Measurements from ENCODE around the gene NFYC. TPM values are rescaled to one million over a fixed set of nuclear protein-coding genes. Genes with fewer than 3 reads are reported as not detected.

NFYC gene
- total RNA-seq, 1 experiment from 2014 or later: 61.6 TPM

- peaks cover 41% of the 10 kb centered on the region for H3K36me3 Mint-ChIP-seq (ENCODE audit: insufficient read depth, unreplicated experiment)
- Histone ChIP-seq H3K9me3 (no peaks in the 10 kb centered on the region), H3K4me3 (ENCODE audit: low read depth, low read length) (no peak overlapping the region), H3K27me3 (replicated peaks; ENCODE audit: control insufficient read depth, insufficient read depth, low read length) (no peaks in the 10 kb centered on the region), H3K4me1 (no peaks in the 10 kb centered on the region), H3K36me3 (ENCODE audit: control insufficient read depth, insufficient read depth, low read length) (no peaks in the 10 kb centered on the region; the same call in 1 of the 2 replicates)
- ChIA-PET POLR2A (no interaction called here), CTCF (interaction anchor here (0.6 kb wide), 1 partner anchor 379 kb away, joined by 3 read pairs; no protein-coding TSS in a partner anchor)
- intact Hi-C loops (cut with micrococcal nuclease; ENCODE audit: unreplicated experiment): no loop called here
- H3K4me1 Mint-ChIP-seq (ENCODE audit: low read depth, unreplicated experiment): no peaks in the 10 kb centered on the region
- no peak for DNase-seq
- H3K27ac Mint-ChIP-seq (ENCODE audit: unreplicated experiment): peak overlapping the region; percentile 81
- TF ChIP-seq, protein P1, sequence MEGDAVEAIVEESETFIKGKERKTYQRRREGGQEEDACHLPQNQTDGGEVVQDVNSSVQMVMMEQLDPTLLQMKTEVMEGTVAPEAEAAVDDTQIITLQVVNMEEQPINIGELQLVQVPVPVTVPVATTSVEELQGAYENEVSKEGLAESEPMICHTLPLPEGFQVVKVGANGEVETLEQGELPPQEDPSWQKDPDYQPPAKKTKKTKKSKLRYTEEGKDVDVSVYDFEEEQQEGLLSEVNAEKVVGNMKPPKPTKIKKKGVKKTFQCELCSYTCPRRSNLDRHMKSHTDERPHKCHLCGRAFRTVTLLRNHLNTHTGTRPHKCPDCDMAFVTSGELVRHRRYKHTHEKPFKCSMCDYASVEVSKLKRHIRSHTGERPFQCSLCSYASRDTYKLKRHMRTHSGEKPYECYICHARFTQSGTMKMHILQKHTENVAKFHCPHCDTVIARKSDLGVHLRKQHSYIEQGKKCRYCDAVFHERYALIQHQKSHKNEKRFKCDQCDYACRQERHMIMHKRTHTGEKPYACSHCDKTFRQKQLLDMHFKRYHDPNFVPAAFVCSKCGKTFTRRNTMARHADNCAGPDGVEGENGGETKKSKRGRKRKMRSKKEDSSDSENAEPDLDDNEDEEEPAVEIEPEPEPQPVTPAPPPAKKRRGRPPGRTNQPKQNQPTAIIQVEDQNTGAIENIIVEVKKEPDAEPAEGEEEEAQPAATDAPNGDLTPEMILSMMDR (IDR thresholded peaks at IDR 0.05; ENCODE audit: insufficient read depth in 1 of 2, low read depth in 1 of 2, low read length in 1 of 2, severe bottlenecking in 1 of 2, unreplicated experiment in 1 of 2): no peak
- BruUV-seq (replicated peaks): no TSS peak
- no peak overlapping the region for H3K4me3 Mint-ChIP-seq (ENCODE audit: unreplicated experiment)
- H3K9me3 Mint-ChIP-seq (ENCODE audit: unreplicated experiment): no peaks in the 10 kb centered on the region
- no peaks in the 10 kb centered on the region for H3K27me3 Mint-ChIP-seq (ENCODE audit: insufficient read depth, unreplicated experiment)
Observed at GRCh38 chr1:40766017-40766416, 74.5 kb downstream of the NFYC start.

GRCh38 chr1:40766560-40766959 lies 75.1 kb downstream of the NFYC start:
- peaks cover 46% of the 10 kb centered on the region for H3K36me3 Mint-ChIP-seq (ENCODE audit: insufficient read depth, unreplicated experiment)
- H3K4me1 ChIP-seq: no peaks in the 10 kb centered on the region
- H3K4me3 ChIP-seq (ENCODE audit: low read depth, low read length): no peak overlapping the region
- intact Hi-C loops (cut with micrococcal nuclease; ENCODE audit: unreplicated experiment): no loop called here
- DNase-seq: no peak
- POLR2A ChIA-PET: no interaction called here
- peak overlapping the region; percentile 81 for H3K27ac Mint-ChIP-seq (ENCODE audit: unreplicated experiment)
- H3K36me3 ChIP-seq (ENCODE audit: control insufficient read depth, insufficient read depth, low read length): no peaks in the 10 kb centered on the region; the same call in 1 of the 2 replicates
- no peaks in the 10 kb centered on the region for H3K9me3 Mint-ChIP-seq (ENCODE audit: unreplicated experiment)
- H3K4me1 Mint-ChIP-seq (ENCODE audit: low read depth, unreplicated experiment): no peaks in the 10 kb centered on the region
- no peak overlapping the region for H3K4me3 Mint-ChIP-seq (ENCODE audit: unreplicated experiment)
- TF ChIP-seq, protein P1 (IDR thresholded peaks at IDR 0.05; ENCODE audit: insufficient read depth in 1 of 2, low read depth in 1 of 2, low read length in 1 of 2, severe bottlenecking in 1 of 2, unreplicated experiment in 1 of 2): no peak
- no peaks in the 10 kb centered on the region for H3K27me3 Mint-ChIP-seq (ENCODE audit: insufficient read depth, unreplicated experiment)
- no peaks in the 10 kb centered on the region for H3K27me3 ChIP-seq (replicated peaks; ENCODE audit: control insufficient read depth, insufficient read depth, low read length)
- H3K9me3 ChIP-seq: no peaks in the 10 kb centered on the region
- no TSS peak for BruUV-seq (replicated peaks)
- CTCF ChIA-PET: no interaction called here

- Mint-ChIP-seq H3K4me1 (ENCODE audit: low read depth, unreplicated experiment) (no peaks in the 10 kb centered on the region), H3K9me3 (ENCODE audit: unreplicated experiment) (no peaks in the 10 kb centered on the region), H3K27me3 (ENCODE audit: insufficient read depth, unreplicated experiment) (no peaks in the 10 kb centered on the region), H3K4me3 (ENCODE audit: unreplicated experiment) (no peak overlapping the region), H3K36me3 (ENCODE audit: insufficient read depth, unreplicated experiment) (peaks cover 53% of the 10 kb centered on the region), H3K27ac (ENCODE audit: unreplicated experiment) (no peak overlapping the region)
- no peaks in the 10 kb centered on the region; the same call in 1 of the 2 replicates for H3K36me3 ChIP-seq (ENCODE audit: control insufficient read depth, insufficient read depth, low read length)
- BruUV-seq (replicated peaks): no TSS peak
- ChIA-PET CTCF (no interaction called here), POLR2A (no interaction called here)
- H3K4me3 ChIP-seq (ENCODE audit: low read depth, low read length): no peak overlapping the region
- H3K27me3 ChIP-seq (replicated peaks; ENCODE audit: control insufficient read depth, insufficient read depth, low read length): no peaks in the 10 kb centered on the region
- no peaks in the 10 kb centered on the region for H3K9me3 ChIP-seq
- DNase-seq: no peak
- TF ChIP-seq, protein P1 (IDR thresholded peaks at IDR 0.05; ENCODE audit: insufficient read depth in 1 of 2, low read depth in 1 of 2, low read length in 1 of 2, severe bottlenecking in 1 of 2, unreplicated experiment in 1 of 2): no peak
- no peaks in the 10 kb centered on the region for H3K4me1 ChIP-seq
- intact Hi-C loops (cut with micrococcal nuclease; ENCODE audit: unreplicated experiment): no loop called here
Observed at GRCh38 chr1:40768146-40768990, 76.9 kb downstream of the NFYC start.

Measured in Caco-2 (cell line).